Epidermal melanocyte (primary cell): ENCODE data around the gene RTEL1.
"Not testable (repeated sequence)": the region's sequence is repeated elsewhere in the genome, so short reads cannot be mapped to it uniquely, and the experiment has no call there.

Experiments
- DNase-seq: peaks from one replicate; pipeline ENCODE4 v3.0.0; 2011; ENCODE audit warnings: low spot score; ENCODE audit not compliant: insufficient read length

Gene RTEL1

GRCh38 chr20:63627129-63627750, 30.9 kb upstream of the RTEL1 start:
- peak; percentile 99 for DNase-seq

- peak; percentile 0 for DNase-seq
These were observed 30.3 kb upstream of the RTEL1 start for GRCh38 chr20:63627751-63628245.

- DNase-seq: peak; percentile 63
These were observed 29.7 kb upstream of the RTEL1 start for GRCh38 chr20:63628246-63628975.

GRCh38 chr20:63630956-63631355, 27.2 kb upstream of the RTEL1 start:
- DNase-seq: not testable (repeated sequence)

GRCh38 chr20:63631426-63631825, 26.7 kb upstream of the RTEL1 start:
- not testable (repeated sequence) for DNase-seq

GRCh38 chr20:63633732-63634131, 24.4 kb upstream of the RTEL1 start:
- DNase-seq: no peak

- DNase-seq: no peak
These were observed 22.5 kb upstream of the RTEL1 start for GRCh38 chr20:63635431-63636141.

- DNase-seq: no peak
These were observed 21.1 kb upstream of the RTEL1 start for GRCh38 chr20:63636752-63637628.

GRCh38 chr20:63639093-63639975, 18.8 kb upstream of the RTEL1 start:
- no peak for DNase-seq

- DNase-seq: no peak
These were observed 18.0 kb upstream of the RTEL1 start for GRCh38 chr20:63640086-63640485.

GRCh38 chr20:63640686-63641085, 17.4 kb upstream of the RTEL1 start:
- not testable (repeated sequence) for DNase-seq

- DNase-seq: no peak
These were observed 16.8 kb upstream of the RTEL1 start for GRCh38 chr20:63641146-63641791.

GRCh38 chr20:63641792-63642523, 16.2 kb upstream of the RTEL1 start:
- peak; percentile 80 for DNase-seq

GRCh38 chr20:63642527-63643247, 15.4 kb upstream of the RTEL1 start:
- no peak for DNase-seq

GRCh38 chr20:63643499-63643898, 14.6 kb upstream of the RTEL1 start:
- DNase-seq: no peak

GRCh38 chr20:63643946-63644345, 14.2 kb upstream of the RTEL1 start:
- DNase-seq: no peak

GRCh38 chr20:63645218-63645617, 12.9 kb upstream of the RTEL1 start:
- no peak for DNase-seq

- no peak for DNase-seq
These were observed 9.9 kb upstream of the RTEL1 start for GRCh38 chr20:63648190-63648589.
